Measurements from ENCODE around the gene ACSM6.

DNA sequence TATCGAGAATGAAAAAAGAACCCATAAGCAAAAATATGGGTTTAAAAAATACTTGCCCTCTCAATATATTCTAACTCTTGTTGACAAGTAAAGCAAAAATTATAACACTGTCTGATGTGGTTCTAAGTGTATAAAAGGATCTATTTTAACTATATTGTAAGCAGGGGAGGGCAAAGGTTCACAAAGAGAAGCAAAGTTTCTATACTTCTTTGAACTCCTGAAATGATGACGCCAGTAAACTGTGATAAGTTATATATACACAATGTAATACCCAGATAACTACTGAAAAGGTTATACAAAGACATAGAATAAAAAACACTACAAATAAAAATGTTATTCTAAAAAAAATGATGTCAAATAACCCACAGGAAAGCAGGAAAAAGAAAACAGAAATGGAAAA is 59.6 kb downstream of the ACSM6 start:
- no peak for TF ChIP-seq EZH2phosphoT487 (IDR thresholded peaks at IDR 0.05; ENCODE audit: low read length)
- TF ChIP-seq, protein P1, sequence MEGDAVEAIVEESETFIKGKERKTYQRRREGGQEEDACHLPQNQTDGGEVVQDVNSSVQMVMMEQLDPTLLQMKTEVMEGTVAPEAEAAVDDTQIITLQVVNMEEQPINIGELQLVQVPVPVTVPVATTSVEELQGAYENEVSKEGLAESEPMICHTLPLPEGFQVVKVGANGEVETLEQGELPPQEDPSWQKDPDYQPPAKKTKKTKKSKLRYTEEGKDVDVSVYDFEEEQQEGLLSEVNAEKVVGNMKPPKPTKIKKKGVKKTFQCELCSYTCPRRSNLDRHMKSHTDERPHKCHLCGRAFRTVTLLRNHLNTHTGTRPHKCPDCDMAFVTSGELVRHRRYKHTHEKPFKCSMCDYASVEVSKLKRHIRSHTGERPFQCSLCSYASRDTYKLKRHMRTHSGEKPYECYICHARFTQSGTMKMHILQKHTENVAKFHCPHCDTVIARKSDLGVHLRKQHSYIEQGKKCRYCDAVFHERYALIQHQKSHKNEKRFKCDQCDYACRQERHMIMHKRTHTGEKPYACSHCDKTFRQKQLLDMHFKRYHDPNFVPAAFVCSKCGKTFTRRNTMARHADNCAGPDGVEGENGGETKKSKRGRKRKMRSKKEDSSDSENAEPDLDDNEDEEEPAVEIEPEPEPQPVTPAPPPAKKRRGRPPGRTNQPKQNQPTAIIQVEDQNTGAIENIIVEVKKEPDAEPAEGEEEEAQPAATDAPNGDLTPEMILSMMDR (IDR thresholded peaks at IDR 0.05; ENCODE audit: low read length) = no peak
